ELR (cell line): ENCODE data around the gene MARCKSL1.

Source experiments
- DNase-seq: peaks from one replicate; pipeline ENCODE4 v3.0.0-alpha.2; 2015; ENCODE audit warnings: low read depth

MARCKSL1 gene

GRCh38 chr1:32352831-32353383, 16.9 kb upstream of the MARCKSL1 start:
- no peak for DNase-seq

DNA sequence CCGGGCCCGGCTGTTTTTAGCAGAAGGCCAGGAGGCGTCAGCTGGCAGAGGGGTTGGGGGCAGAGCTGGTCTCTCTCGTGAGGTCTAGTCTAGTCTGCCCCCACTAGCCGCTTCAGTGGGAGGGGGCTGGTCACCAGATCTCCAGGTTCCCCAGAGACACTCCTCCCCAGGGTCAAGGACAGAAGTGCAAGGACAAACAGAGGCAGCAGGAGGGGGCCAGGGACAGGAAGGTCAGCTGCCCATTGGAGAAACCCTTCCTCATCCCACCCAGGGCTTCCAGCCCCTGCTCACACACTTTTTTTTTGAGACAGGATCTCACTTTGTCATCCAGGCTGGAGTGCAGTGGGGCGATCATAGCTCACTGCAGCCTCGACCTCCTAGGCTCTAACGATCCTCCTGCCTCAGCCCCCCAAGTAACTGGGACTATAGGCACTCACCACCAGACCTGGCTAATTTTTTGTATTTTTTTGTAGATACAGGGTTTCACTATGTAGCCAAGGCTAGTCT, 16.3 kb upstream of the MARCKSL1 start:
- no peak for DNase-seq

GRCh38 chr1:32351399-32352238, 15.6 kb upstream of the MARCKSL1 start:
- peak; percentile 96 for DNase-seq

GRCh38 chr1:32350785-32351398, 14.9 kb upstream of the MARCKSL1 start:
- no peak for DNase-seq

DNA sequence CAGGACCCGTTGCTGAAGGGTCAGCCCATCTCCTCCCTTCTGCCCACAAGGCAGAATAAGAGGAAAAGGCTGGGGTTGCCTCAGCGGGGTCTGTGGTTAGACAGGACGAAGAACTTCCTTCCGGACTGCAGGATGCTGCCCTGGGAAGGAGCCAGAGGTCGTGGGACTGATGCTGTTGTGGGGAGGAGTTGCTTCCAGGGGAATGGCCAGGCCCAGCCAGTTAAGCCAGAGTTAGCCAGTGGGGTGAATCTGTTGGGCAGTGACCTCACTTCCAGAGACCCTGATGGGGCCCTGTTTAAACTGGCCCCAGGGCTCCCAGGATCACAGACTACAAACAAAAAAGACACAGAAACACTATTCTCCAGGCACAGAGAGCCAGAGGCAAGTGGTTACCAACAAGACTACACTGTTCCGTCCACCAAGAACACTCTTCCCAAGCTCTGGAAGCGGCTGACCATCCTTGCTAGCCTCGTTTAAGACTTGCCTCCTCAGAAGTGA, 13.2 kb upstream of the MARCKSL1 start:
- peak; percentile 94 for DNase-seq

DNA sequence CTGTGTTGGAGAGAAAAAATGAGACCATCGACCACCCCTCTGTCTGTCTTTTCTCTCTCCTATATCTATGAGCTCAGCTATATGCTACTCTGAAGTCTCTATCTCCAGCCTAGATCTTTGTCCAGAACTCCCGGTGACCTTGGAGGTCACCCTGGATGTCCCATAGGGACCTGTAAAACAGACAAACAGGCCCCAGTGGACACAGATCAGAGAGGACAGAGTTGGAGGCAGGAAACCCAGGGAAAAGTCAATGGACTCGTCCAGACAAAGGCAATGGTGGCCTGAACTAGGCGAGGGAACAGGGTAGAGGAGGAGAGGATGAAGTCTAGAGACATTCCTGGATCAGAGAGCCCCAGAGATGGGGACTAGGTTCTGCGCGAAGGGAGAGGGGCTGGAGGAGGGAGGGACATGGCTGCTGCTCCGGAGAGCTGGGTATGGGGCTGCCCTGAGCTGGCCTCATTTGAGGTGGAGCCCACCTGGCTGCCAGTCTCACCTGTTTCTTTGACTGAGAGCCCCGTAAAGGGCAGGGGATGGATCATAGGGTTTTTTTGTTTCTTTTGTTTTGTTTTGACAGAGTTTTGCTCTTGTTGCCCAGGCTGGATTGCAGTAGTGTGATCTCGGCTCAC, 10.6 kb upstream of the MARCKSL1 start:
- DNase-seq, result no peak

DNA sequence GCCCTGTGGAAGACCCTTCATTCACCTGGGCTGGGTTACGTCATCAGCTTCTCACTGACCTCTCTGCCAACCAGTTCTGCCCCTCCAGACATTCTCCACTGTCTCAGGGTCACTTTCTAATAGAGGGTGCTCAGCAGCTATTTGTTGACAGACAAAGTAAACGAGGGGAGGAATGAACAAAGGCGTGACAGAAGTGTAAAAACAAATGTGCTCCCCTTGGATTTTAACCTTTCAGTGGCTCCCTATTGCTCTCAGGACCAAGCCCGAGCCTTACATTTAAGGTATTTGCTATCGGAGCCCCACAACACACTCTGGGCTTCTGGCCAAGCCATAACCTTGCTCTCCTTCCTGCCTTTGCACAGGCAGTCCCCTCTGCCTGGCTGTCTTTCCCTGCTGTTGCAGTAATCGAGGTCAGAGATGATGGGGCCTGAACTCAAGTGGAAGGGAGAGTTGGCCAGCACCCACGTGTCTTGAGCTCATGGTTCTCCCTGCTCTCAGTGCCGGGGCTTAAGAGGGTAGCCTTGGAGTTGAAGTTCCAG, 9.3 kb upstream of the MARCKSL1 start:
- no peak for DNase-seq

DNA sequence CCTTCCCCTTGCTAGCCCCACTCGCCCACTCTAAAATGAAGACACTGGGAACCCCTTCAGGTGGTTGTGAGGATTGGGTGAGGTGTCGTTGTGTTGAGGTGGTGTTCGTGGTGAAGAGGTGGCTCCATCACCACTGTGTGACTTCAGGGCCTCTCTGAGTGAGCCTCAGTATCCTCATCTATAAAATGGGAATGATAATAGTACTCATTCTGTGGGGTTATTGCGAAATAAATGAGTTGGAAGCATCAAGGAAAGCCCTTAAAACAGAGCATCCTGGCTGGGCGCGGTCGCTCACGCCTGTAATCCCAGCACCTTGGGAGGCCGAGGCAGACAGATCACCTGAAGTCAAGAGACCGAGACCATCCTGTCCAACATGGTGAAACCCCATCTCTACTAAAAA, 6.7 kb upstream of the MARCKSL1 start:
- DNase-seq, result no peak

GRCh38 chr1:32341971-32342370, 5.9 kb upstream of the MARCKSL1 start:
- no peak for DNase-seq

DNA sequence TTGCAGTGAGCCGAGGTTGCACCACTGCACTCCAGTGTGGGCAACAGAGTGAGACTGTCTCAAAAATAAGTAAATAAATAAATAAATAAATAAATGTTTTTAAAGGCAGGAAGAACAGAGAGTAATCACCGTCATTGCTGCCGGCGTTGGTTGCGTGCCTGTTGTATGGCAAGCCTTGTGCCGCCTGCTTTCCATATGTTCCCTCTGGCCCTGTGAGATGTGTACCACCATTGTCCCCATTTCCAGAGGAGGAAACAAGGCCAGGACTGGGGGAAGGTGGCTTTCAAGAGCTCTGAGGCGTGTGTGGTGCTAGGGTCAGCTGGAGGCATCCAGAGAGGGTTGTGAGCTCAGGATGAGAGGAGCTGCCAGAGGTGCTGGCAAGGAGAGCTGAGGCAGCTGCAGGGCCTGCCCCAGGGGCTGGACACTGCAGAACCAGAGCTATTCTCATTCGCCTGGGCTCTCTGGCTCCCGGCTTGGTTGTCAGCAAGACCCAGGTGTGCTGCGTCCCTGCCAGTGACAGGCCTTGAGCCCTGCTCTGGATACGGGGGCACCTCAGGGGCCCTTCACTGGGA, 5.2 kb upstream of the MARCKSL1 start:
- no peak for DNase-seq

DNA sequence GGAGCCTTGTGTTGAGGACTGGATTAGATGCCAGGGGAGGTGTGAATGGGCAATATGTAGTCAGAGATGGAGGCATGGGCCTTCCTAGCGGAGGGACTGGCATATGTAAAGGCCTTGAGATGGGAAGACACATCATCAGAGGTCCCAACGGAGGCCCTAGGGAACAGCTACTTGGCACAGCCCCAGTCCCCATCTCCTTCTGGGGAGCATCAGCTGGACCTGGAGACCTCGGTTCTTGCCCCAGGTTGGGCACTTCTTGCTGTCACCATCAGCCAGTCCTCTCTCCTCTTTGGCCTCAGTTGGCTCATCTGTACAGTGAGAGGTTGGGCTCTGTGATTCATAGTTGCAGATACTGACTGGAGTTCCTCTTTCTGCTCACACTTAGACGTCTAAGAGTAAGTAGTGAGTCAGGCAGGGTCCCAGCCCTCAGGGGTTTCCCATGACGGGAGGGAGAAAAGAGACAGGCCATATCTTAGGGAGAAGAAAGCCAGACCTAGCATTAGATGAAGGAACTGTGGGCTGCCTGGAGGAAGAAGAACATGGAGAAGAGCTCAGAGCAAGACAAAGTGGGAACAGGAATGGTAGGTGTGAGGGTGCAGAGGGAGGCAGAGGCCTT, 3.4 kb upstream of the MARCKSL1 start:
- peak; percentile 93 for DNase-seq

GRCh38 chr1:32338637-32339145, 2.7 kb upstream of the MARCKSL1 start:
- DNase-seq, result peak; percentile 52

- no peak for DNase-seq
Observed at GRCh38 chr1:32337855-32338636, 2.0 kb upstream of the MARCKSL1 start.

- DNase-seq, result peak; percentile 69
Observed at GRCh38 chr1:32336963-32337675, 1.1 kb upstream of the MARCKSL1 start.

- no peak for DNase-seq
Observed at GRCh38 chr1:32336591-32336932, 529 bp upstream of the MARCKSL1 start.

DNA sequence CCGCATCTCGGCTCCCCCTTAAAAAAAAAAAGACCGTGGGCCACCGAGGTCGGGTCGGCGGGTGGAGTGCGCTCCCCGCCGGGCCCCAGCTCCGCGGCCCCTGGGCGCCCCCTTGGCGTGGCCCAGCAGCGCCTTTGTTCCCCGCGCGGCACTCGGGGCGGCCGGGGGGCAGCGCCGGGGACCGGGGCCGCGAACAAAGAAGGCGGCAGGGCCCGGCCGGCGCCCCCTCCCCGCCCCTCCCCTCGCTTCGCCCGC, 571 bp downstream of the MARCKSL1 start:
- DNase-seq, result no peak

DNA sequence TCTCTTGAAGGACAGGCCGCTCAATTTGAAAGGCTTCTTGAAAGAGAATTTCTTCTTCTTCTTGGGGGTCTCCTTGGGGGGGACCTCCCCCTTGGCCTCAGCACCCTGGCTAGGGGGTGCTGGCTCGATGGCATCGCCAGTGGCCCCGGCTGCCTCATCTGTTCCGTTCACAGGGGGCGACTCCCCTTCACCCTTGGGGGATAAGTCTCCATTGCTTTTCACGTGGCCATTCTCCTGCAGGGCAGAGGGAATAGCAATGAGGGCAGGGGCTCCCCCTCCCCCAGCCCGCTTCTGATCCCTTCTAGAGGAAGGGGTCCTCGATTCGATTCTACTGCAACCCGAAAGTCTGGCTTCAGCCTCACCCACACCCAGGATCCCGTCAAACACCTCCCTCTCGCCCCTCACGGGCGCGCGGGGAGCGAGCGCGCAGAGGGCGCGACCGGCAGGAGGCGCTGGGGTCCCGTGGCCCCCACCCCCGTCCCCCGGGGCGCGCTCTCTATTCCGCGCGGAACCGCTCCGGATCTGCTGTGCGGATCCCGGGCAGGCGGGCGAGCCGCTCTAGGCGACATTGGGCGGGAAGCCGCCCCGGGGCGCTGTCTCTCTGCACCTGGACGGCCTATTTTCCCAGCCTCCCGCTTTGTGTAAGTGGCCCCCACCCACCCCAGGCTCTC, 1.0 kb downstream of the MARCKSL1 start:
- peak; percentile 70 for DNase-seq

DNA sequence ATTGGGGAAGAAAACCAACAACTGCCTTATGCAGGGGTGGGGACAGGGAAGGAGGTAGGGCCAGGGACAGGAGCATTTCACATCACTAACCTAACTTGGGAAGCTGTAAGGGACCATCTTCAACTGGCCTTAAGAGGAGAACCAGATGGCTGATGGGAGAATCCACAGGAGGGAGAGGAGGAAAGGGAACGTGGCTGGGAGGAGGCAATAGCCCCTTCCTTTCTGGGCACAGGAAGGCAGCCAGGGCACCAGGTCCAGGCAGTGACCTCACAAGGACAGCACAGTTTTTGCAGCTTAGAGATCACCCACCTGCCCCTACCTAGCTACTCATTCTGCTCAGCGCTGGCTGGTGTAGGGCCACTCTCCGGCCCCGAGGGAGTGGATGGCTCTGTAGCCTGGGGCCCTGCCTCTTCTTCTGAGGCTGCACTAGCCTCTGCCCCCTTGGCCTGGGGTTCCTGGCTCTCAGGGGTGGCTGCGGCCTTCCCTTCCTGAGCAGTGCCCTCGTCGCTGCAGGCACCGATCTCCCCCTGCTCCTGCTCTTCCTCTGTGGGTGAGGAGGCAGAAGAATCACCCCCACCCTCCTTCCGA, 1.7 kb downstream of the MARCKSL1 start:
- no peak for DNase-seq
